NB4 (cell line): ENCODE measurements around the gene SPATA46.

Experiments
- DNase-seq: peaks from one replicate; pipeline ENCODE4 v3.0.0; 2010; ENCODE audit warnings: low read depth
- H3K4me3 ChIP-seq: one replicate; pipeline ENCODE4 v1.5.1; 2011; ENCODE audit warnings: mild to moderate bottlenecking, low read depth, low read length, moderate library complexity
- MYC ChIP-seq: IDR thresholded peaks from 2 replicates; pipeline ENCODE4 v1.6.1; 2011; ENCODE audit warnings: low read depth, low read length
- POLR2A ChIP-seq: IDR thresholded peaks from 2 replicates; pipeline ENCODE4 v1.6.1; 2011; ENCODE audit warnings: mild to moderate bottlenecking; ENCODE audit not compliant: insufficient read length; ENCODE audit errors: extremely low read depth
- TF ChIP-seq, protein P1 (sequence below): IDR thresholded peaks from one replicate; pipeline ENCODE4 v1.5.1; 2012; ENCODE audit warnings: low read depth, low read length
- TF ChIP-seq, protein P2 (sequence below): IDR thresholded peaks from 2 replicates; pipeline ENCODE4 v1.6.1; 2011; ENCODE audit warnings: low read depth, low read length

Gene SPATA46

DNA sequence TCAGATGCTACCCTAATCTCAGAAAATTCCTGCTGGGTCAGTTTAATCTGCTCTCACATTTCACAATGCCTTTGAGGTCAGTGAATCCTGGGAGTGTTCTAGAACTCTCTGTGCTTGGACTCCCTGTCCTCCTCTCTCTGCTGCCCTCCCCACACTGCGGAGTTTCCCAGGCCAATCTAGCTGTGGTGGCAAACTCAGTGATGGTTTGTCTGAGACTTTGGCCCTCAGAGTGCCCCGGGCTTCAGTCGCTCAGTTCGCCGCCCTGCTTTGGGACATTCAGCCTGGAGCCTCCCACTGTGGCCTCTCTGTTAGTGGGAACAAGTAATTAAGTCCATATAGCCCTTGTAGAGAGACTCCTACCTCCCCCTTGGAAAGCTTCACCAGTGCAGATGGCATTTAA lies 12.0 kb upstream of the SPATA46 start:
- no peak overlapping the region for H3K4me3 ChIP-seq
- TF ChIP-seq, protein P1, sequence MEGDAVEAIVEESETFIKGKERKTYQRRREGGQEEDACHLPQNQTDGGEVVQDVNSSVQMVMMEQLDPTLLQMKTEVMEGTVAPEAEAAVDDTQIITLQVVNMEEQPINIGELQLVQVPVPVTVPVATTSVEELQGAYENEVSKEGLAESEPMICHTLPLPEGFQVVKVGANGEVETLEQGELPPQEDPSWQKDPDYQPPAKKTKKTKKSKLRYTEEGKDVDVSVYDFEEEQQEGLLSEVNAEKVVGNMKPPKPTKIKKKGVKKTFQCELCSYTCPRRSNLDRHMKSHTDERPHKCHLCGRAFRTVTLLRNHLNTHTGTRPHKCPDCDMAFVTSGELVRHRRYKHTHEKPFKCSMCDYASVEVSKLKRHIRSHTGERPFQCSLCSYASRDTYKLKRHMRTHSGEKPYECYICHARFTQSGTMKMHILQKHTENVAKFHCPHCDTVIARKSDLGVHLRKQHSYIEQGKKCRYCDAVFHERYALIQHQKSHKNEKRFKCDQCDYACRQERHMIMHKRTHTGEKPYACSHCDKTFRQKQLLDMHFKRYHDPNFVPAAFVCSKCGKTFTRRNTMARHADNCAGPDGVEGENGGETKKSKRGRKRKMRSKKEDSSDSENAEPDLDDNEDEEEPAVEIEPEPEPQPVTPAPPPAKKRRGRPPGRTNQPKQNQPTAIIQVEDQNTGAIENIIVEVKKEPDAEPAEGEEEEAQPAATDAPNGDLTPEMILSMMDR, result no peak
- TF ChIP-seq, protein P2, sequence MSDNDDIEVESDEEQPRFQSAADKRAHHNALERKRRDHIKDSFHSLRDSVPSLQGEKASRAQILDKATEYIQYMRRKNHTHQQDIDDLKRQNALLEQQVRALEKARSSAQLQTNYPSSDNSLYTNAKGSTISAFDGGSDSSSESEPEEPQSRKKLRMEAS, result no peak
- TF ChIP-seq POLR2A (no peak), MYC (no peak)
- DNase-seq, result no peak

GRCh38 chr1:162388083-162388594 lies 11.5 kb upstream of the SPATA46 start:
- DNase-seq, result no peak
- no peak overlapping the region for H3K4me3 ChIP-seq
- TF ChIP-seq, protein P2, result no peak
- TF ChIP-seq, protein P1, result no peak
- no peak for TF ChIP-seq POLR2A

DNA sequence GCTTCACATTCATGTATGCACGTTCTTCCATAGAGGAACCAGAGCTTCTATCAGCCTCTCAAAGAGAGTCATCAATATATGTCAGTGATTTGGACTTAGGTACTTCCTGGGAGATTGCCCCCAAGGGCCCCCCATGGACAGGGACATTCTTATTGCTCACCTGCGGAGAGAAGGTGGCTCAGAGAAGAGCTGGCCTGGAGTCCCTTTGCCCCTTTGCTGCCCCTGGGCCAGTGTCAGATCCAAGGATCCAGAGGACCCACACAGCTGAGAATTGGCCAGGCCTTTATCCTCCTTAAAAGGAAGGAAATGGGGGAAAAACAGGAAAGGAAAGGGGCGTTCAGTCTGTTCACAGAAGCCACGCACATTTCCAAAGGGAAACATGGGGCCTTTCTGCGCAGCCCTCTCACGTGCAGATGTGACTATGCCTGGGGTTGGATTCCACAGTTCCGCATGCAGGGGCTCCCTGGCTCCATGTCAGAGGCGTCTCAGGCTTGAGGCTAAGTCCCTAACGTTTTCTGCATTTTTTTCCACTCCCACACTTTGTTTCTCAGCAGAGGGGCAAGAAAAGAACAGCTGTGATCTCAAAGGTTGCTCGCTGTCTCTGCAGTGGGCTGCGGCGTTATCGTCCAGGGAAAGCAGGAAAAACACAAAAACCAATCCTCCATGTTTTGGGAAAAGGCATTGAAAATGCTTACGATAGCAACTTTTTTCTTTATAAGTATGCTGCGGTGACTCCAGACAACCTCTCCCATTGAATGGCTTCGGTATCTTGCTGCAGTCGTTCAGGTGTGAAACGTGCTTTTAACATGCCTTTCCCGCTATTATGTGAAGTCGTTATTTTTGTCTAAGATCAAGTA lies 10.8 kb upstream of the SPATA46 start:
- TF ChIP-seq, protein P1, result no peak
- no peak for TF ChIP-seq MYC
- TF ChIP-seq, protein P2, result no peak
- TF ChIP-seq POLR2A, result no peak
- DNase-seq, result no peak
- H3K4me3 ChIP-seq, result no peak overlapping the region

DNA sequence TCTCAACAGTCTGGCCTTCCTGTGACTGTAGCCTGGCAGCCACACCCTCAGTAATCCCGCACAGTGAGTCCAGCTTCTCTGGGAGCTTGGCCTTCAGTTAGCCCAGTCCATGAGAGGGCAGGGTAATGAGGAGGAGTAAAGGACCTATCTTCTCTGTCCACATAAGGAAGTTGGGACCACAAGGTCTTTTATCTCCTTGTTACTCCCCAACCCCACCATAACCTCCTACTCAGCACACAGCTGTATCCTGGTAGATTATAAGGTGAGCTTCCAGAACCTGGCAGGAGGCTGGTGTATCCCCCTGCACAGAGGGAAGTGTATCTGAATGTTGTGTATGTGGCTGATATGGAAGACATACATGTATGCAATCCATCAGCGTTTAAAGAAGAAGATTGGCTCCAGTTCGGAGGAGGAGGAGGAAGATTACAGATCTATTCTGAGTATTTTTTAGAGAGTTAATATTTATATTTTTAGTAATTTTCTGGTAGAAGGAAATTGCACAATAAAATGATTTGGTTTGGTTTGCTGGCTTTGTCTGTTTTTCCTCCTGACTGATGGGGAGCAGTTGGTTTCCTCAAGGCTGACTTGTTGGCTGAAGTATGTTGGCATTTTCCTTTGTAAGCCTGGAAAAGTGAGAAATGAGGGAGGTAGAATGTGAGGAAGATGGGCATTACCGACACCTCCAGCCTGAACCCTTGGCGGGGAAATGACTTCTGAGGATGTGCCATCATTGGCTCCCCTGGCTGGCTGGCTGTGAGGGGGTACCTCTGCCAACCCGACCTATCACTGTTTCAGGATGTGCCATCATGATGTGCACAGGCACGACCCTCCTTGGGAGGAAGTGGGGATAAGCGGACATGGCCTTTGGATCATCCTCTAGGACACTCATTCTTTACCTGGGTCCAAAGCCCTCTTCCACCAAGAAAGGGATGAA lies 9.9 kb upstream of the SPATA46 start:
- H3K4me3 ChIP-seq, result no peak overlapping the region
- no peak for TF ChIP-seq MYC
- TF ChIP-seq, protein P1, result no peak
- TF ChIP-seq POLR2A, result no peak
- TF ChIP-seq, protein P2, result no peak
- no peak for DNase-seq

DNA sequence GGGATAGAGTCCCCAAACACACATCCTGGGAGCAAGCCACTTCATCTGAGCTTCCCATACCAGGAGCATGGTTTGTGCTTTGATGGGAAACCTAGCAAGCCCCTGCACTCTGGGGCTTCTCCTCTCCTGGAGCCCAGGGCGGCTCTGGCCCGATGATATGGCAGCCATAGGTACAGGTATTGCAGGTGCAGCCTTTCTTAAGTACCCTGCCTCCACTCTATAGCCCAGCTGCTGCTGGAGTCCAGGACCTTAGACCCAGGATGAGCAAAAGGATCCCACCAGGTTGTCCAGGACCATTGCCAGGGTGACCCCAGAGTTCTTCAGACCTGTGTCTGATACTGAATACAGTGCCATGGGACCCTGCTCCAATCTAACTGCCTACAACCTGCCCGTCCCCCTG lies 9.0 kb upstream of the SPATA46 start:
- TF ChIP-seq MYC, result no peak
- TF ChIP-seq, protein P2, result no peak
- no peak for TF ChIP-seq POLR2A
- TF ChIP-seq, protein P1, result no peak
- no peak overlapping the region for H3K4me3 ChIP-seq
- DNase-seq, result no peak
